Ishikawa (cell line): Measurements from ENCODE around the gene NCF2.

ENCODE experiments used
- CEBPB ChIP-seq: IDR thresholded peaks from 2 replicates; pipeline ENCODE4 v1.6.1; 2012
- CREB1 ChIP-seq: IDR thresholded peaks from 2 replicates; pipeline ENCODE4 v1.6.1; 2012; ENCODE audit warnings: low read depth
- EGR1 ChIP-seq: IDR thresholded peaks from 2 replicates; pipeline ENCODE4 v1.6.1; 2012
- EP300 ChIP-seq: IDR thresholded peaks from 2 replicates; pipeline ENCODE4 v1.6.1; 2012; ENCODE audit warnings: borderline replicate concordance
- FOXM1 ChIP-seq: IDR thresholded peaks from 2 replicates; pipeline ENCODE4 v1.6.1; 2012; ENCODE audit warnings: low read depth, borderline replicate concordance
- NFIC ChIP-seq: IDR thresholded peaks from 2 replicates; pipeline ENCODE4 v1.6.1; 2012
- RAD21 ChIP-seq: IDR thresholded peaks from 2 replicates; pipeline ENCODE4 v1.6.1; 2012; ENCODE audit warnings: low read depth
- TAF1 ChIP-seq: IDR thresholded peaks from 2 replicates; pipeline ENCODE4 v1.6.1; 2012; ENCODE audit warnings: low read depth, mild to moderate bottlenecking
- TCF12 ChIP-seq: IDR thresholded peaks from 2 replicates; pipeline ENCODE4 v1.6.1; 2012; ENCODE audit warnings: low read depth
- TEAD4 ChIP-seq: IDR thresholded peaks from 2 replicates; pipeline ENCODE4 v1.6.1; 2012
- YY1 ChIP-seq: IDR thresholded peaks from 2 replicates; pipeline ENCODE4 v1.6.1; 2012; ENCODE audit warnings: low read depth
- ZBTB7A ChIP-seq: IDR thresholded peaks from 2 replicates; pipeline ENCODE4 v1.6.1; 2012; ENCODE audit warnings: low read depth
- TF ChIP-seq, protein P1 (sequence below): IDR thresholded peaks from 2 replicates; pipeline ENCODE4 v1.6.1; 2012
- TF ChIP-seq, protein P2 (sequence below): IDR thresholded peaks from 2 replicates; pipeline ENCODE4 v1.6.1; 2012
- TF ChIP-seq, protein P3 (sequence below): IDR thresholded peaks from 2 replicates; pipeline ENCODE4 v1.6.1; 2012; ENCODE audit warnings: low read depth, mild to moderate bottlenecking

NCF2 gene

DNA sequence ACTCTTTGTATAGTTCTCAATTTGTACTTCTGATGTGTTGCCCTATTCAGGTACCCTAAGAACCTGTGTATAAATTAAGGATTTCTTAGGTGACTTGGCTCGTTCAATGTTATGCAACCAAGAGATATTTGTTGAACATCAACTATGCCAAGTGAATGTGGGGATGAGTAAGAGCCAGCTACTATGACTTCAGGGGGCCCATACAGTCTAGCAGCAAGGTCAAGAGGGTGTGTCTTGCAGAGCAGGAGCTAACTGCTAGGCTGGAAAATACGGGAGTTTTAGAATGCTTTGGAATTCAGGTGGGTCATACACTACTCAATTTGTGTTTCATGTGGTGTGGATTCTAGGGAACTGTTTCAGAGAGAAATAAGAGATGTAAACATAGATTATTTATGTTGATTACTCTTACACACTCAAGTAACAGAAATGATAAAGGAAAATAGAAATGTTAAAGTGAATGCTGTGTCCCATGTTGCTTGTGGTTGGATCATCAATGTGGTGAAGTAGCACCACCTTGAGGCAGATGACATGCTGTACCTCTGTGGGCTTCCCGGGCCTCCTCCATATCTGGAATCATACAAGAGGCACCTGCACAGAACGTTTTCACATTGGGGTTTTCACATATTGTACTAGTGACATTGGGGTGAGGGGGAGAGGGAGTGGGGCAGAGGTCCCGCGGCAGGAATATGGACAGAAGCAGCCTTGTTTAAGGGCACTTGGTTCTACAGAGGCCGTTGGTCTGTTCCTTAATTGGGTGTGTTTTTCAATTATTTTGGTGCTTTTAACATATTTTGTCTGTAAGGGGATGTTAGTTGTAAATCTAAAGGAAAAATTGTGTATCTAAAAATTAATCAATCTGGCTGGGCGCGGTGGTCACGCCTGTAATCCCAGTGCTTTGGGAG, 32.9 kb upstream of the NCF2 start:
- TF ChIP-seq NFIC (no peak), RAD21 (peak; percentile 81)

DNA sequence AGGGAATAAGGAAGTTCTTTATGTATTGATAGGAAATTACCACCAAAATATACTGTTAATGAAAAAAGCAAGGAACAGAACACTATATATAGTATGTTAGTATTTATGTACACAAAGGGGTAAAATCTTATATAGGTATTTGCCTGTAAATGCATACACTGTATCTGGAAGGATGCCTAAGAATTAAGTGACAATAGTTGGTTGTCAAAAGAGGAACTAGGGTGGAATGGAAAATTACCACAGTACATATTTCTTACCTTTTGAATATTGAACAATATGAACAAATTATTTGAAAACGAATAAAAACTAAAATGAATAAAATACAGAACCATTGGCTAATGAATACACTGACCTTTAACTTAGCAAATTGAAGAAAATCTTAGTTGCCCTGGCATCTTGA, 31.8 kb upstream of the NCF2 start:
- TF ChIP-seq, protein P1, sequence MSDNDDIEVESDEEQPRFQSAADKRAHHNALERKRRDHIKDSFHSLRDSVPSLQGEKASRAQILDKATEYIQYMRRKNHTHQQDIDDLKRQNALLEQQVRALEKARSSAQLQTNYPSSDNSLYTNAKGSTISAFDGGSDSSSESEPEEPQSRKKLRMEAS = no peak
- TF ChIP-seq TAF1 = no peak
- no peak for TF ChIP-seq EGR1
- no peak for TF ChIP-seq YY1
- no peak for TF ChIP-seq FOXM1
- no peak for TF ChIP-seq RAD21
- TF ChIP-seq CREB1 = no peak
- TF ChIP-seq TCF12 = no peak
- no peak for TF ChIP-seq TEAD4

DNA sequence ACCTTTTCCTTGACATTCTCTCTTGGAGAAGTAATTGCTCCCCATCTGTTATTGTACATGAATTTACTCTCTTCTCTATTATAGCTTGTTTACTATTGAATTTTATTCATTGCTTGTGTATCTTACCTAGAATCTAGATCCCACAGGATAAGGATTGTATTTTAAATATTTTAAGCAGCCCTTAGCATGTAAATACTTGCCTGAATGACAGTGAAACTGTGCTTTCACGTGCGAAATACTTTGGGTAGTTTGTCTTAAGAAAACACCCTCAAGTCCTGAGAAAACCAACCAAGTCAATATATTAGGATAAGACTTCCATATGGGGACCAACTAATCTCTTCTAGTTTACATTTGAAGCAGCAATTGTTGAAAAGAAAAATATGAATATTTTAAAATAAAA, 30.1 kb upstream of the NCF2 start:
- no peak for TF ChIP-seq TAF1
- no peak for TF ChIP-seq ZBTB7A
- TF ChIP-seq EP300 = no peak
- TF ChIP-seq CREB1 = no peak
- TF ChIP-seq TCF12 = no peak

DNA sequence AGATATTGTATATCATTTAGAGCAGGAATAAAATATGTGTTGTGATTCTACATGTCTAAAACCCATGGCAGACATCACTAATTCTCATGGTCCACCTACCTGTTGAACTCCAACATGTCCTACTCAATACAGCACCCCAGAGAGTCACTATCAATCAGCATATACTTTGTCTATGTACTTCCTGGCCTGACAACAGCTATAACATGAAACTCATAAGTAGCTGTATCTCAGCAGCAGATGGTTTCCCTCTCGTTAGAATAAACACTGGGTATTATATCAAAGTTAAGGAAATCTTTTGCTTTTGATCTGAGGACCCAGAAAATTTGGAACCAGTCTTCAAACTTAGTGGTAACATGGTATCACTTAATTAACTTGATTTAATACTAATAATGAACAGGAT, 29.5 kb upstream of the NCF2 start:
- TF ChIP-seq FOXM1 (no peak), EGR1 (no peak), TEAD4 (no peak), ZBTB7A (no peak), TCF12 (no peak), YY1 (no peak), NFIC (no peak), RAD21 (no peak), EP300 (no peak), CREB1 (no peak), TAF1 (no peak), CEBPB (no peak)
- TF ChIP-seq, protein P1 = no peak
- TF ChIP-seq, protein P2, sequence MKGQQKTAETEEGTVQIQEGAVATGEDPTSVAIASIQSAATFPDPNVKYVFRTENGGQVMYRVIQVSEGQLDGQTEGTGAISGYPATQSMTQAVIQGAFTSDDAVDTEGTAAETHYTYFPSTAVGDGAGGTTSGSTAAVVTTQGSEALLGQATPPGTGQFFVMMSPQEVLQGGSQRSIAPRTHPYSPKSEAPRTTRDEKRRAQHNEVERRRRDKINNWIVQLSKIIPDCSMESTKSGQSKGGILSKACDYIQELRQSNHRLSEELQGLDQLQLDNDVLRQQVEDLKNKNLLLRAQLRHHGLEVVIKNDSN = no peak
- TF ChIP-seq, protein P3, sequence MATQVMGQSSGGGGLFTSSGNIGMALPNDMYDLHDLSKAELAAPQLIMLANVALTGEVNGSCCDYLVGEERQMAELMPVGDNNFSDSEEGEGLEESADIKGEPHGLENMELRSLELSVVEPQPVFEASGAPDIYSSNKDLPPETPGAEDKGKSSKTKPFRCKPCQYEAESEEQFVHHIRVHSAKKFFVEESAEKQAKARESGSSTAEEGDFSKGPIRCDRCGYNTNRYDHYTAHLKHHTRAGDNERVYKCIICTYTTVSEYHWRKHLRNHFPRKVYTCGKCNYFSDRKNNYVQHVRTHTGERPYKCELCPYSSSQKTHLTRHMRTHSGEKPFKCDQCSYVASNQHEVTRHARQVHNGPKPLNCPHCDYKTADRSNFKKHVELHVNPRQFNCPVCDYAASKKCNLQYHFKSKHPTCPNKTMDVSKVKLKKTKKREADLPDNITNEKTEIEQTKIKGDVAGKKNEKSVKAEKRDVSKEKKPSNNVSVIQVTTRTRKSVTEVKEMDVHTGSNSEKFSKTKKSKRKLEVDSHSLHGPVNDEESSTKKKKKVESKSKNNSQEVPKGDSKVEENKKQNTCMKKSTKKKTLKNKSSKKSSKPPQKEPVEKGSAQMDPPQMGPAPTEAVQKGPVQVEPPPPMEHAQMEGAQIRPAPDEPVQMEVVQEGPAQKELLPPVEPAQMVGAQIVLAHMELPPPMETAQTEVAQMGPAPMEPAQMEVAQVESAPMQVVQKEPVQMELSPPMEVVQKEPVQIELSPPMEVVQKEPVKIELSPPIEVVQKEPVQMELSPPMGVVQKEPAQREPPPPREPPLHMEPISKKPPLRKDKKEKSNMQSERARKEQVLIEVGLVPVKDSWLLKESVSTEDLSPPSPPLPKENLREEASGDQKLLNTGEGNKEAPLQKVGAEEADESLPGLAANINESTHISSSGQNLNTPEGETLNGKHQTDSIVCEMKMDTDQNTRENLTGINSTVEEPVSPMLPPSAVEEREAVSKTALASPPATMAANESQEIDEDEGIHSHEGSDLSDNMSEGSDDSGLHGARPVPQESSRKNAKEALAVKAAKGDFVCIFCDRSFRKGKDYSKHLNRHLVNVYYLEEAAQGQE = no peak

DNA sequence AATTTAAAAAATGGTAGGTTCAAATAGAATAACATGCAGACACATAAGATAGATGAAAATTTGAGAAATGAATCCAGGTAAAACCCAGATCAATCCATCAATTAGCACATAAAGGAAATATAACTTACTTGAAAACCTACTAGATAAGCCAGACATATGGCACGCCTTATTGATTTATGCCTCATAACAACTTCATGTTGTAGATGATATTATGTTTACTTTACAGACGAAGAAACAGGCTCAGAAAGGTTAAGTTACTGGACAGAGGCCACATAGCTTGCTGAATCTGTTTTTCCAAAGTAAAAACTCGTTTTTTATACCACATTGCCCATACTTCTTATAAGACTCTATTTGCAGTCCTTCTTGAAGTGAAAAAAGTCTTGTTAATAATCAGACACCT, 22.1 kb upstream of the NCF2 start:
- no peak for TF ChIP-seq TCF12
- TF ChIP-seq, protein P2 = no peak

DNA sequence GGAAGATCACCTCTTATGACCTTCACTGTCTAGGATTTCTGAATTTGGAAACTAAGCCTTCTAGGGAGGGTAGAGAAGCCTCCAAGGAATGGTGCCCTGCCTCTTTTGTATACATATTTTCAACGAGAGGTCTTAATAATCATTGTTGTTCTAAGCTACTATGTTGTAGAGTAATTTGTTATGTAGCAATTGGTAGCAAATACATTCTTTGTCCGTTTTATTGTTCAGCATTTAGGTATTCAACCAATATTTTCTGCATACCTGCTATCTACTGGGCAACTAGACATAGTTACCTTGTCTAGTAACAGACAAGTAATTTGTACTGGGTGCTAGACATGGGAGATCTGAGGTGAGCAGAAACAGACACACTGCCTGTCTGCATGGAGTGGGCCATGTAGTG, 20.8 kb upstream of the NCF2 start:
- TF ChIP-seq TEAD4 = no peak
- TF ChIP-seq, protein P1 = no peak
- TF ChIP-seq YY1 = no peak
- TF ChIP-seq FOXM1 = no peak
- TF ChIP-seq CEBPB = no peak
- no peak for TF ChIP-seq RAD21
- TF ChIP-seq TCF12 = no peak
- no peak for TF ChIP-seq EP300
- no peak for TF ChIP-seq ZBTB7A
- TF ChIP-seq NFIC = no peak
- TF ChIP-seq, protein P2 = no peak
- no peak for TF ChIP-seq EGR1
- TF ChIP-seq CREB1 = no peak
- no peak for TF ChIP-seq TAF1
- TF ChIP-seq, protein P3 = no peak
